NK-92 (cell line): ENCODE results near the gene MAP3K21.

ENCODE experiments used
- DNase-seq: peaks from one replicate; lab custom pipeline; 2025; ENCODE audit not compliant: unreplicated experiment; lab: John Stamatoyannopoulos, UW

The MAP3K21 gene

GRCh38 chr1:233432916-233433315, 105.4 kb downstream of the MAP3K21 start:
- no peak for DNase-seq

DNA sequence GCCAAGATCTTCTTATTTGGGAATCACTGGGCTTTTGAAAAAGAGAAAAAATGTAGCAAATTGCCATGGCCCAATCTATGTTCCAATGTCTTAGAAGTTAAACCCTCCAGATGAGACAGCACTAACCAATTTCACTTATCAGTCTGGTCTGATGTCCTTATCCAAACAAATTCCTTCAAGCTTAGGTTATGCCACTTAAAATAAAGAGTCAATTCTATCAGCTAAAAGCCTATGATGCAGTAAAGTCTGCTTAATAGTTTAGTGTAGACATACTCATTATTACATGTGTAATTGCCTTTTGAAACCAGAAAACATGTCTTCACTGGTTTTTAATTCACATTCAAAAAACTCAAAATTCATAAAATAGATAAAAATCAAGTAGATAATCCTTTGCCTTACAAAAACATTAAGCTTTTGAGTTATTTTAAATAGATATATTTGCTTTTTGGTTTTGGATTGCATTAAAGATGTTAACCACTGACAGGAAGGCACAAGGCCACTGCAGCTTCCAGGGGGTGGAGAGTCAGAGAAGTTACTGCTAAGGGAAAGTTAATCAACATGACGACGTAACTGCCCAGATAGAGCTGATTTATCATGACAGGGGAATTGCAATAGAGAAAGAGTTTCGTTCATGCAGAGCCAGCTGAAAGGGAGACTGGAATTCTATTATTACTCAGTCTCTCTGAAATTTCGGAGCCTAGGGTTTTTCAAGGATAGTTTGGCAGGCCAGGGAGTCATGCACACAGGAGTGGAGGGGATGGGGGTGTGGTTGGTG, 106.1 kb downstream of the MAP3K21 start:
- DNase-seq = no peak
